B cell (primary cell): ENCODE data around the gene WHAMM.

Experiments used
- EZH2 ChIP-seq: IDR thresholded peaks from 2 replicates; pipeline ENCODE4 v1.6.1; 2012; ENCODE audit warnings: borderline replicate concordance, low read depth, mild to moderate bottlenecking, moderate library complexity, low read length; ENCODE audit not compliant: insufficient read depth, poor library complexity, severe bottlenecking
- TF ChIP-seq, protein P1 (sequence below): fragments of 200-600 bp; IDR thresholded peaks from one replicate; pipeline ENCODE4 v1.8.0; 2022; ENCODE audit warnings: antibody characterized with exemption, mild to moderate bottlenecking

DNA sequence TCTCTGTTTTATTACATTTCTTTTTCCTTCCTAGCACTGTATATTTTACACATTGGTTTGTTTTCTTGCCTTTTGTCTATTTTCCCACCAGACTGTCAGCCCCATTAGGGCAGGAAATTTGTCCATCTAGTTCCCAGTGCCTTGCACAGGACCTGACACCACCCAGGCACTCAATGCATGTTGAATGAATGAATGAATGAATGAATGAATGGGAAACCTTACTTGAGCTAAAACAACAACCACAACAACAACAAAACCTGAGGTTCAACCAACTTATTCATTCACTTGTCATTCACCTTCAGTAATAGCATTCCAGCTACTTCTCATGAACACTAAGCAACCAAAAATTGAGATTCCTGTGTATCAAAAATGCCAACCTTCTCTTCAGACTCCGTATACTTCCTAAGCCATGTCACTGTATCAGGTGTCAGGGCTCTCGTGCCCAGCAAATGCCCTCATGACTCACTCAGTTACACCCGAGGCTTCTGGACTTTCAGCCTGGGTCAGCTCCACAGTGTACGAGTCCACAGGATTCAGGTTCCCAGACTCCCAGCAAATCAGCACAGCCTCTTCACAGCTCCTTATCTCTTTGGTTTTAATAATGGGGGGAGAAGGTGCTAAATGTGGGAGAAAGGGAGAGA is 40.9 kb upstream of the WHAMM start:
- no peak for TF ChIP-seq EZH2
- TF ChIP-seq, protein P1, sequence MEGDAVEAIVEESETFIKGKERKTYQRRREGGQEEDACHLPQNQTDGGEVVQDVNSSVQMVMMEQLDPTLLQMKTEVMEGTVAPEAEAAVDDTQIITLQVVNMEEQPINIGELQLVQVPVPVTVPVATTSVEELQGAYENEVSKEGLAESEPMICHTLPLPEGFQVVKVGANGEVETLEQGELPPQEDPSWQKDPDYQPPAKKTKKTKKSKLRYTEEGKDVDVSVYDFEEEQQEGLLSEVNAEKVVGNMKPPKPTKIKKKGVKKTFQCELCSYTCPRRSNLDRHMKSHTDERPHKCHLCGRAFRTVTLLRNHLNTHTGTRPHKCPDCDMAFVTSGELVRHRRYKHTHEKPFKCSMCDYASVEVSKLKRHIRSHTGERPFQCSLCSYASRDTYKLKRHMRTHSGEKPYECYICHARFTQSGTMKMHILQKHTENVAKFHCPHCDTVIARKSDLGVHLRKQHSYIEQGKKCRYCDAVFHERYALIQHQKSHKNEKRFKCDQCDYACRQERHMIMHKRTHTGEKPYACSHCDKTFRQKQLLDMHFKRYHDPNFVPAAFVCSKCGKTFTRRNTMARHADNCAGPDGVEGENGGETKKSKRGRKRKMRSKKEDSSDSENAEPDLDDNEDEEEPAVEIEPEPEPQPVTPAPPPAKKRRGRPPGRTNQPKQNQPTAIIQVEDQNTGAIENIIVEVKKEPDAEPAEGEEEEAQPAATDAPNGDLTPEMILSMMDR: no peak
